Nephron progenitor cell (in vitro differentiated cells): ENCODE data around the gene ADGRF3.
"Not testable (repeated sequence)": the region's sequence is repeated elsewhere in the genome, so short reads cannot be mapped to it uniquely, and the experiment has no call there.

Source experiments
- DNase-seq: peaks from one replicate; pipeline ENCODE4 v3.0.0; 2021
- H3K27ac Mint-ChIP-seq: 2 replicates; pipeline ENCODE4 v1.8.0; 2021; ENCODE audit warnings: mild to moderate bottlenecking, moderate library complexity, mixed read lengths
- H3K27me3 Mint-ChIP-seq: 2 replicates; pipeline ENCODE4 v1.8.0; 2021; ENCODE audit warnings: mild to moderate bottlenecking, low read depth, mixed read lengths; ENCODE audit not compliant: poor library complexity
- H3K36me3 Mint-ChIP-seq: 2 replicates; pipeline ENCODE4 v1.8.0; 2021; ENCODE audit warnings: low read depth, mixed read lengths
- H3K4me1 Mint-ChIP-seq: 2 replicates; pipeline ENCODE4 v1.8.0; 2021; ENCODE audit warnings: mixed read lengths
- H3K4me3 Mint-ChIP-seq: 2 replicates; pipeline ENCODE4 v1.8.0; 2021; ENCODE audit warnings: mild to moderate bottlenecking, moderate library complexity, mixed read lengths
- H3K9me3 Mint-ChIP-seq: 2 replicates; pipeline ENCODE4 v1.8.0; 2021; ENCODE audit warnings: mild to moderate bottlenecking, moderate library complexity, mixed read lengths
- CTCF ChIP-seq: fragments of 200-600 bp; sonication (generic); IDR thresholded peaks from 2 replicates; pipeline ENCODE4 v1.5.0; 2021; ENCODE audit warnings: antibody characterized with exemption

The ADGRF3 gene

GRCh38 chr2:26327291-26328272, 19.0 kb downstream of the ADGRF3 start:
- DNase-seq = no peak
- no peak for TF ChIP-seq CTCF
- Mint-ChIP-seq H3K36me3 (no peaks in the 10 kb centered on the region), H3K4me1 (peaks cover 17% of the 10 kb centered on the region), H3K9me3 (no peaks in the 10 kb centered on the region), H3K27ac (no peak overlapping the region), H3K4me3 (no peak overlapping the region), H3K27me3 (peaks cover 9% of the 10 kb centered on the region)

GRCh38 chr2:26326514-26326913, 20.1 kb downstream of the ADGRF3 start:
- DNase-seq = no peak
- Mint-ChIP-seq H3K27me3 (peaks cover 9% of the 10 kb centered on the region), H3K4me1 (peaks cover 17% of the 10 kb centered on the region), H3K36me3 (no peaks in the 10 kb centered on the region), H3K27ac (no peak overlapping the region), H3K9me3 (no peaks in the 10 kb centered on the region), H3K4me3 (no peak overlapping the region)
- TF ChIP-seq CTCF = no peak

- Mint-ChIP-seq H3K27me3 (peaks cover 12% of the 10 kb centered on the region), H3K27ac (no peak overlapping the region), H3K4me1 (peaks cover 14% of the 10 kb centered on the region), H3K36me3 (no peaks in the 10 kb centered on the region), H3K9me3 (no peaks in the 10 kb centered on the region), H3K4me3 (no peak overlapping the region)
- no peak for DNase-seq
- no peak for TF ChIP-seq CTCF
These were observed 20.7 kb downstream of the ADGRF3 start for GRCh38 chr2:26325851-26326250.

GRCh38 chr2:26324903-26325302, 21.7 kb downstream of the ADGRF3 start:
- TF ChIP-seq CTCF = no peak
- H3K27ac Mint-ChIP-seq = no peak overlapping the region
- no peaks in the 10 kb centered on the region for H3K36me3 Mint-ChIP-seq
- H3K4me3 Mint-ChIP-seq = no peak overlapping the region
- no peaks in the 10 kb centered on the region for H3K9me3 Mint-ChIP-seq
- H3K4me1 Mint-ChIP-seq = peaks cover 5% of the 10 kb centered on the region
- peaks cover 14% of the 10 kb centered on the region for H3K27me3 Mint-ChIP-seq
- no peak for DNase-seq

- H3K9me3 Mint-ChIP-seq, H3K4me1 Mint-ChIP-seq, H3K27ac Mint-ChIP-seq, H3K36me3 Mint-ChIP-seq, DNase-seq, H3K4me3 Mint-ChIP-seq: not testable (repeated sequence)
- H3K27me3 Mint-ChIP-seq = peaks cover 17% of the 10 kb centered on the region
These were observed 22.1 kb downstream of the ADGRF3 start for GRCh38 chr2:26324479-26324878.

GRCh38 chr2:26318950-26319349, 27.6 kb downstream of the ADGRF3 start:
- no peaks in the 10 kb centered on the region for H3K36me3 Mint-ChIP-seq
- peaks cover 19% of the 10 kb centered on the region for H3K4me1 Mint-ChIP-seq
- H3K9me3 Mint-ChIP-seq = no peaks in the 10 kb centered on the region
- no peak overlapping the region for H3K4me3 Mint-ChIP-seq
- DNase-seq = no peak
- no peak for TF ChIP-seq CTCF
- H3K27ac Mint-ChIP-seq = no peak overlapping the region
- peaks cover 32% of the 10 kb centered on the region for H3K27me3 Mint-ChIP-seq
